Endodermal cell (in vitro differentiated cells): ENCODE measurements around the gene TRAF7. TPM values are rescaled to one million over a fixed set of nuclear protein-coding genes. Genes with fewer than 3 reads are reported as not detected.

Source experiments
- DNase-seq: peaks from one replicate; pipeline ENCODE4 v3.0.0-alpha.2; 2017
- H3K27ac ChIP-seq: 2 replicates; pipeline ENCODE4 v1.5.1; 2013; ENCODE audit warnings: mild to moderate bottlenecking, low read depth, low read length, moderate library complexity
- H3K27me3 ChIP-seq: 2 replicates; pipeline ENCODE4 v1.6.1; 2013; ENCODE audit warnings: mild to moderate bottlenecking, low read length, moderate library complexity; ENCODE audit not compliant: insufficient read depth, control insufficient read depth, poor library complexity, severe bottlenecking
- H3K36me3 ChIP-seq: 2 replicates; pipeline ENCODE4 v1.7.0; 2013; ENCODE audit warnings: mild to moderate bottlenecking, low read length, moderate library complexity; ENCODE audit not compliant: control insufficient read depth, insufficient read depth
- H3K4me1 ChIP-seq: one replicate; pipeline ENCODE4 v1.7.0; 2013; ENCODE audit warnings: low read length; ENCODE audit not compliant: control insufficient read depth, insufficient read depth
- H3K4me3 ChIP-seq: 2 replicates; pipeline ENCODE4 v1.5.1; 2013; ENCODE audit warnings: mild to moderate bottlenecking, low read length, moderate library complexity
- H3K9ac ChIP-seq: 2 replicates; pipeline ENCODE4 v1.6.1; 2013; ENCODE audit warnings: mild to moderate bottlenecking, low read length, moderate library complexity; ENCODE audit not compliant: poor library complexity, severe bottlenecking; ENCODE audit errors: extremely low read depth
- H3K9me3 ChIP-seq: 2 replicates; pipeline ENCODE4 v1.6.1; 2013; ENCODE audit warnings: mild to moderate bottlenecking, low read length, moderate library complexity; ENCODE audit not compliant: control insufficient read depth
- H3K27ac Mint-ChIP-seq: 2 replicates; pipeline ENCODE4 v1.8.0; 2020; ENCODE audit warnings: mixed read lengths
- H3K27me3 Mint-ChIP-seq: 2 replicates; pipeline ENCODE4 v1.8.0; 2021; ENCODE audit warnings: mild to moderate bottlenecking, mixed read lengths; ENCODE audit not compliant: insufficient read depth
- H3K36me3 Mint-ChIP-seq: 2 replicates; pipeline ENCODE4 v1.8.0; 2020; ENCODE audit warnings: low read depth, mixed read lengths
- H3K4me1 Mint-ChIP-seq: 2 replicates; pipeline ENCODE4 v1.8.0; 2020; ENCODE audit warnings: mixed read lengths
- H3K4me3 Mint-ChIP-seq: 2 replicates; pipeline ENCODE4 v1.8.0; 2020; ENCODE audit warnings: mild to moderate bottlenecking, moderate library complexity, mixed read lengths
- H3K9me3 Mint-ChIP-seq: 2 replicates; pipeline ENCODE4 v1.8.0; 2020; ENCODE audit warnings: mild to moderate bottlenecking, mixed read lengths
- CTCF ChIP-seq: fragments of 200-600 bp; sonication (generic); conservative IDR thresholded peaks from 2 replicates; pipeline ENCODE4 v1.5.0; 2021; ENCODE audit warnings: antibody characterized with exemption, mild to moderate bottlenecking
- WGBS, 2 experiments: methylation state at CpG; one replicate each; pipeline versions ENCODE4 v1.1.5 to v1.1.7; 2013; ENCODE audit warnings: missing lambda C conversion rate in 2 of 2, mixed read lengths in 1 of 2; ENCODE audit not compliant: insufficient coverage in 1 of 2, insufficient read length in 1 of 2; 5-methylcytosine and 5-hydroxymethylcytosine counted together
- total RNA-seq, 2 donors: library from RNA; stranded (reverse); fragmentation: NEBNext Ultra II Directional in 1 of 2; extraction: Animal tissue kit (Norgen Biotek cat#: 25700) in 1 of 2; gene quantifications; 2 replicates in 1 of 2; 3 replicates in 1 of 2; pipeline ENCODE4 v1.2.1, GENCODE V29; 2021

The TRAF7 gene
- total RNA-seq, 2 donors from 2014 or later: 108 to 110 TPM

- Mint-ChIP-seq H3K9me3 (no peaks in the 10 kb centered on the region), H3K4me1 (peaks cover 18% of the 10 kb centered on the region), H3K4me3 (no peak overlapping the region), H3K36me3 (peaks cover 10% of the 10 kb centered on the region), H3K27me3 (no peaks in the 10 kb centered on the region), H3K27ac (peak overlapping the region; percentile 26)
- Histone ChIP-seq H3K27me3 (no peaks in the 10 kb centered on the region), H3K4me3 (no peak overlapping the region), H3K9ac (no peak overlapping the region), H3K27ac (peak overlapping the region; percentile 53), H3K9me3 (no peaks in the 10 kb centered on the region), H3K36me3 (no peaks in the 10 kb centered on the region), H3K4me1 (peaks cover 13% of the 10 kb centered on the region)
- WGBS, 2 experiments: 94 to 98% methylated on average over 8 to 10 of the region's 10 CpGs
- no peak for TF ChIP-seq CTCF
- no peak for DNase-seq
Observed at GRCh38 chr16:2161911-2162310, 6.3 kb downstream of the TRAF7 start.

DNA sequence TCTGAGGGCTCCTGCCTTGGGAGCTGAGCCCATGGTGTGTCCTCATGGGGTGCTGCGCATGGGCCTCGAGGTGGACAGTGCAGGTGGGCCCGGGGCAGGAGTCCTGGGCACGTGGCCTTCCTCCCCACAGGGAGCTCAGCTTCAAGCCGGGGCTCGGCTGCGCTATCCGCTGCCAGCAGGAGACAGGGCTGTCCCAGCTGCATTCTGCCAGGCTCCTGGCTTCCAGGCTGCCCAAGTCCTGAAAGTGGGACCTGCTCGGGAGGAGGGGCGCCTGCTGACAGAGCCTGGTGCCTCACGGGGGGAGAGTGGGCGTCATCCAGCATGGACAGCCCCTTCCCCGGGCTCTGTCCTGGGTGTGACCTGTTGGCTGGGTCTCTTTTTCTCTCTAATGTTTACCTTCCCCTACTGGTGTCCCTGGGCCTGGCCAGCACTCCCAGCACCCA is 7.1 kb downstream of the TRAF7 start:
- 94 to 98% methylated on average over 12 to 13 of the region's 13 CpGs for whole genome bisulfite sequencing, 2 experiments
- Mint-ChIP-seq H3K27ac (no peak overlapping the region), H3K9me3 (no peaks in the 10 kb centered on the region), H3K36me3 (peaks cover 12% of the 10 kb centered on the region), H3K4me1 (peaks cover 10% of the 10 kb centered on the region), H3K27me3 (no peaks in the 10 kb centered on the region), H3K4me3 (no peak overlapping the region)
- H3K4me3 ChIP-seq: no peak overlapping the region
- H3K9ac ChIP-seq: no peak overlapping the region
- DNase-seq: no peak
- peaks cover 5% of the 10 kb centered on the region for H3K4me1 ChIP-seq
- no peaks in the 10 kb centered on the region for H3K27me3 ChIP-seq
- no peaks in the 10 kb centered on the region for H3K9me3 ChIP-seq
- H3K27ac ChIP-seq: no peak overlapping the region
- no peaks in the 10 kb centered on the region for H3K36me3 ChIP-seq
- no peak for TF ChIP-seq CTCF

DNA sequence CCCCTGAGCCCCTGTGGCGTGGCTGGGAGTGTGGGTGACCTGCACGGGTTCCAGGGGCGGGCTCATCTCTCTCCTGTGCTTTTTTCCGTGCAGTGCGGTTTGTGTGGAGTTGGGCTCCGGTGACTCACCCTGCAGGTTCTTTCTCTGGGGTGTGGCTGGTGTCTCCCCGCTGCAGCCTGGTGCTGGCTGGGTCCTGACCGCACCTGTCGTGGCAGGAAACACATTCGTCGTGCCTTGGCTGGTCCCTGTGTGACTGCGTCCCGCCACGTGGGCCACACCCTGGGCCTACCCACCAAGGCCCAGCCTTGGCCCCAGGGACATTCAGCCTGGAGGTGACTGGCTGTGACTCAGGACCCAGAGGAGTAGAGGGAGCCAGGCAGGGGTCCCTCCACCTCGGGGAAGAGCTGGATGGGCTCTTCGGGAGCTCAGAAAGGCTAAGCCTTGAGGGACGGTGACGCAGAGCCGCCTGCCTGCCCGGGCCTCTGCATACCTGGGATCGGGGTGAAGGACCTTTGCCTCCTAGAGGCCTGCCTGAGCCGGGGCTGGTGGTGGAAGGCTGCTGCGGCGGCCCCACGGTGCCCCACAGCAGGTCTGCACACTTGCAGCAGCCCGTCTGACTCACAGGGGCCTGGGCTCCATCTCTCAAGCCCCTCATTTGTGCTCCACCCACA is 7.8 kb downstream of the TRAF7 start:
- H3K27ac Mint-ChIP-seq: no peak overlapping the region
- H3K9me3 Mint-ChIP-seq: no peaks in the 10 kb centered on the region
- Histone ChIP-seq H3K4me3 (no peak overlapping the region), H3K36me3 (no peaks in the 10 kb centered on the region), H3K9me3 (no peaks in the 10 kb centered on the region), H3K27ac (no peak overlapping the region), H3K9ac (no peak overlapping the region), H3K4me1 (no peaks in the 10 kb centered on the region), H3K27me3 (no peaks in the 10 kb centered on the region)
- peaks cover 18% of the 10 kb centered on the region for H3K36me3 Mint-ChIP-seq
- DNase-seq: no peak
- peaks cover 5% of the 10 kb centered on the region for H3K4me1 Mint-ChIP-seq
- TF ChIP-seq CTCF: no peak
- H3K27me3 Mint-ChIP-seq: no peaks in the 10 kb centered on the region
- H3K4me3 Mint-ChIP-seq: no peak overlapping the region
- 85 to 97% methylated on average over 12 to 26 of the region's 26 CpGs for WGBS, 2 experiments
